HepG2 (cell line): ENCODE measurements around the gene OBI1. TPM values are rescaled to one million over a fixed set of nuclear protein-coding genes. Genes with fewer than 3 reads are reported as not detected.

Source experiments
- ATAC-seq: fragments of 200-7000 bp; cut with Tn5 transposase; 3 replicates; pipeline ENCODE4 v1.9.1; 2020; ENCODE audit warnings: mild to moderate bottlenecking, moderate library complexity
- BruUV-seq: library from RNA; stranded (reverse); fragments of 400-500 nt; replicated peaks from 2 replicates; lab custom pipeline; 2021; lab: Mats Ljungman, UMichigan
- CTCF ChIA-PET: fragments of 300-600 bp; formaldehyde crosslinking; extraction: SDS; loops from one replicate; lab custom pipeline; 2021; ENCODE audit warnings: low total read pairs, inconsistent platforms, low intra/inter-chr PET ratio; lab: Yijun Ruan, JAX
- POLR2A ChIA-PET: fragments of 350-600 bp; sonication (Branson Sonifier 250); formaldehyde crosslinking; loops from one replicate; lab custom pipeline; 2020; ENCODE audit warnings: antibody characterized with exemption, inconsistent platforms; lab: Yijun Ruan, JAX
- DNase-seq: peaks from one replicate; pipeline ENCODE4 v3.0.0-alpha.2; 2015; ENCODE audit warnings: low spot score
- FAIRE-seq: peaks from 3 replicates; lab custom pipeline; 2011; peaks lifted over from hg19 to GRCh38; lab: Jason Lieb, UNC
- H2AFZ ChIP-seq: one replicate; pipeline ENCODE4 v1.6.1; 2011; ENCODE audit warnings: low read length, inconsistent platforms
- H3K27ac ChIP-seq: fragments of 300-600 bp; 3 replicates; pipeline ENCODE4 v1.8.0; 2011; ENCODE audit warnings: mixed run types, mild to moderate bottlenecking, mixed read lengths, low read length, inconsistent platforms; ENCODE audit not compliant: insufficient read depth; ENCODE audit errors: extremely low read length
- H3K27me3 ChIP-seq, 2 experiments: fragments of 200-600 bp in 1 of 2; 2 replicates in 1 of 2; 3 replicates in 1 of 2; pipeline versions ENCODE4 v1.6.0 to v1.8.0; 2011; ENCODE audit warnings: low read length in 2 of 2, mild to moderate bottlenecking in 2 of 2, moderate library complexity in 2 of 2, inconsistent platforms in 1 of 2; ENCODE audit not compliant: insufficient read depth in 2 of 2, control insufficient read depth in 1 of 2
- H3K36me3 ChIP-seq, 2 experiments: fragments of 200-600 bp in 1 of 2; replicated peaks in 1 of 2; 2 replicates in 1 of 2; 3 replicates in 1 of 2; pipeline versions ENCODE4 v1.5.1 to v1.8.0; 2011; ENCODE audit warnings: low read length in 2 of 2, inconsistent platforms in 1 of 2; ENCODE audit not compliant: insufficient read depth in 2 of 2, control insufficient read depth in 1 of 2
- H3K4me1 ChIP-seq: 2 replicates; pipeline ENCODE4 v1.5.1; 2012; ENCODE audit warnings: low read length, inconsistent platforms; ENCODE audit not compliant: insufficient read depth
- H3K4me2 ChIP-seq: 2 replicates; pipeline ENCODE4 v1.6.0; 2011; ENCODE audit warnings: low read depth, low read length, inconsistent platforms
- H3K4me3 ChIP-seq, 3 experiments: fragments of 200-600 bp in 1 of 3; sonication (generic), shearing (Covaris generic) in 1 of 3; replicated peaks in 1 of 3; 2 replicates each; pipeline ENCODE4 v1.5.1; 2011 to 2016; ENCODE audit warnings: low read length in 3 of 3, inconsistent platforms in 2 of 3, low read depth in 2 of 3, mild to moderate bottlenecking in 2 of 3, control low read depth in 1 of 3, mixed read lengths in 1 of 3; ENCODE audit not compliant: insufficient read depth in 1 of 3
- H3K79me2 ChIP-seq: one replicate; pipeline ENCODE4 v1.6.1; 2011; ENCODE audit warnings: low read length, inconsistent platforms; ENCODE audit not compliant: insufficient read depth
- H3K9ac ChIP-seq: 2 replicates; pipeline ENCODE4 v1.6.0; 2011; ENCODE audit warnings: mild to moderate bottlenecking, low read depth, low read length, inconsistent platforms; ENCODE audit not compliant: insufficient read depth
- H3K9me3 ChIP-seq: 2 replicates; pipeline ENCODE4 v1.5.1; 2012; ENCODE audit warnings: mild to moderate bottlenecking, low read length
- H4K20me1 ChIP-seq: 2 replicates; pipeline ENCODE4 v1.6.0; 2011; ENCODE audit warnings: inconsistent platforms, mild to moderate bottlenecking, low read length, moderate library complexity; ENCODE audit not compliant: insufficient read depth
- CREM ChIP-seq, 2 experiments: sonication (generic) in 1 of 2; formaldehyde crosslinking in 1 of 2; IDR thresholded peaks; 2 replicates each; pipeline versions ENCODE4 v1.4.0 to v1.6.1; 2016 to 2020; ENCODE audit warnings: antibody characterized with exemption in 1 of 2, mild to moderate bottlenecking in 1 of 2, missing genetic modification reagents in 1 of 2
- FOXJ3 ChIP-seq: sonication (generic); formaldehyde crosslinking; IDR thresholded peaks from 2 replicates; pipeline ENCODE4 v1.4.0; 2020; ENCODE audit warnings: missing genetic modification reagents, mild to moderate bottlenecking, borderline replicate concordance
- NFE2 ChIP-seq: sonication (generic); formaldehyde crosslinking; IDR thresholded peaks from 2 replicates; pipeline ENCODE4 v1.4.0; 2020; ENCODE audit warnings: missing genetic modification reagents
- RORA ChIP-seq: sonication (generic); formaldehyde crosslinking; IDR thresholded peaks from 2 replicates; pipeline ENCODE4 v1.5.0; 2020; ENCODE audit warnings: mild to moderate bottlenecking, missing genetic modification reagents, moderate library complexity
- WGBS: methylation state at CpG from one replicate; pipeline ENCODE4 v1.1.6; 2017; ENCODE audit warnings: low lambda C conversion rate; 5-methylcytosine and 5-hydroxymethylcytosine counted together
- in situ Hi-C: cut with HindIII; loops from 2 replicates; pipeline ENCODE4 v1.10.0; 2017; ENCODE audit warnings: low pct_unique_long_range_greater_than_20kb; ENCODE audit not compliant: extremely low pct_ligation_motif_present
- intact Hi-C: fragments of 100-400 bp; cut with micrococcal nuclease; formaldehyde crosslinking; loops from one replicate; pipeline ENCODE4 v1.10.0; 2022; ENCODE audit not compliant: unreplicated experiment
- polyA plus RNA-seq, 8 experiments: library from polyadenylated mRNA; depleted of rRNA in 3 of 8; stranded (reverse) in 7 of 8; unstranded in 1 of 8; fragments of >200 nt; fragmentation: Illumina TruSeq in 4 of 8; extraction: Trizol in 4 of 8; gene quantifications; 2 replicates each; pipeline versions ENCODE4 v1.2.1 to v1.2.3, GENCODE V29; 2011 to 2016; ENCODE audit warnings: low read depth in 4 of 8, missing spikeins in 1 of 8, mixed read lengths in 1 of 8; ENCODE audit not compliant: insufficient read depth in 1 of 8
- total RNA-seq, 5 experiments: library from RNA; depleted of rRNA; stranded (reverse); fragments of >200 nt; fragmentation: Illumina TruSeq; extraction: Trizol; gene quantifications; 2 replicates each; pipeline ENCODE4 v1.2.3, GENCODE V29; 2016; ENCODE audit warnings: low read depth in 1 of 5
- TF ChIP-seq, protein P1 (sequence below): sonication (generic); formaldehyde crosslinking; IDR thresholded peaks from 2 replicates; pipeline ENCODE4 v1.5.1; 2020; ENCODE audit warnings: missing genetic modification reagents, mild to moderate bottlenecking, borderline replicate concordance
- TF ChIP-seq, protein P2 (sequence below): fragments of 450-650 bp; IDR thresholded peaks from 2 replicates; pipeline ENCODE4 v1.6.1; 2017
- TF ChIP-seq, protein P3 (sequence below), 2 experiments: sonication (generic) in 1 of 2; formaldehyde crosslinking in 1 of 2; IDR thresholded peaks; 2 replicates each; pipeline versions ENCODE4 v1.4.0 to v1.6.1; 2018 to 2020; ENCODE audit warnings: missing genetic modification reagents in 2 of 2, borderline replicate concordance in 1 of 2, low read depth in 1 of 2, mild to moderate bottlenecking in 1 of 2, missing biosample characterization in 1 of 2

The OBI1 gene
- total and polyA plus RNA-seq, 2 of the 13 experiments (the other 11 are each of a cell fraction or from before 2014, with no cell fraction given): 7.8 to 23.5 TPM

DNA sequence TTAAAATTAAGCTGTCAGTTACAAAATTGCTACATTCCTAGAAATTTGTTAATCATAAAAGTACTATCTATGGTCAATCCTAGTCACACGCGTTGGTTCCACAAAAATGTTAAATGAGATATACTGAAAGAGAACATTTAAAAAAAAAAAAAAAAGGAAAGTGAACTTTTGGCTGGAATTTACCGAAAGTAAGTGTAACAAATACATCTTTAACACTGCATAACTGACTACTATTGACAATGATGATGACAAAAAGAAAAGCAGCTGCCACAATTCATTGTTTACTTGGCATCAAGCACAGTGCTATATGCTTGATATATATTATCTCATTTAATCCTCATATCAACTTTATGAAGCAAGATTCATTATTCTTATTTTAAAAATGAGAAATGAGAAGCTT is 35.8 kb downstream of the OBI1 start:
- CTCF ChIA-PET: no interaction called here
- WGBS: 100% methylated on average over 3 of the region's 3 CpGs
- no peaks in the 10 kb centered on the region for H3K79me2 ChIP-seq

DNA sequence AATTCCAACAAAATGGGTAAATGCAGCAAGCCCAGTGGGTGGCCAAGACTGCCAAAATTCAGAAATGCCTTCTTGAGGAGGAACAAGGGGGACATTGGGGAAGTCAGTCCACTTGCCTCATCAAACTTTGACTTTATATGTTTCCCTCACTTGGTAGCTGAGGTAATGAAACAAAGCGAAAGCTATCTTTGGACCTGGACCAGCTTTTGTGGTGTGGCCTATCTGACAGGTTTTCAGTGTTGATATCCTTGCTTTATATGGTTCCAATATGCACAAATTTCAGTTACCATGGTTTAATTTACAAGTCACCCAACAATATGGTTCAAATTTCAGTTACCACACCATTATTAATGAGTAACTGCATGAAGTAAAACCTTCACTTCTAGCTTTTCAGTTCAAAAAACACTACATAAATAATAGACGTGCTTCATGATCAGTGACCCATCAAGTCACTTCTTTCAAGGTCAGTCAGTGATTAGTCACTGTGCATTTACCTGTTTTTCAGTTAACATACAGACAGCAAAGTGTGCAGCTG is 38.0 kb downstream of the OBI1 start:
- in situ Hi-C loops (no loop called here), intact Hi-C loops (no loop called here)
- Histone ChIP-seq H3K9ac (no peak overlapping the region), H3K9me3 (no peaks in the 10 kb centered on the region), H3K27me3 (no peaks in the 10 kb centered on the region), H3K36me3 (peaks cover 7 to 30% of the 10 kb centered on the region in 2 experiments), H3K4me2 (no peak overlapping the region), H4K20me1 (no peaks in the 10 kb centered on the region; the same call in 1 of the 2 replicates), H3K27ac (no peak overlapping the region), H2AFZ (no peak overlapping the region), H3K4me3 (no peak overlapping the region), H3K4me1 (no peaks in the 10 kb centered on the region; the same call in 1 of the 2 replicates), H3K79me2 (no peaks in the 10 kb centered on the region)
- FAIRE-seq (no peak), DNase-seq (no peak), ATAC-seq (no peak)
- CTCF ChIA-PET: no interaction called here
- no TSS peak for BruUV-seq
- WGBS: 86% methylated on average over 2 of the region's 2 CpGs
- POLR2A ChIA-PET: no interaction called here
- TF ChIP-seq, protein P1, sequence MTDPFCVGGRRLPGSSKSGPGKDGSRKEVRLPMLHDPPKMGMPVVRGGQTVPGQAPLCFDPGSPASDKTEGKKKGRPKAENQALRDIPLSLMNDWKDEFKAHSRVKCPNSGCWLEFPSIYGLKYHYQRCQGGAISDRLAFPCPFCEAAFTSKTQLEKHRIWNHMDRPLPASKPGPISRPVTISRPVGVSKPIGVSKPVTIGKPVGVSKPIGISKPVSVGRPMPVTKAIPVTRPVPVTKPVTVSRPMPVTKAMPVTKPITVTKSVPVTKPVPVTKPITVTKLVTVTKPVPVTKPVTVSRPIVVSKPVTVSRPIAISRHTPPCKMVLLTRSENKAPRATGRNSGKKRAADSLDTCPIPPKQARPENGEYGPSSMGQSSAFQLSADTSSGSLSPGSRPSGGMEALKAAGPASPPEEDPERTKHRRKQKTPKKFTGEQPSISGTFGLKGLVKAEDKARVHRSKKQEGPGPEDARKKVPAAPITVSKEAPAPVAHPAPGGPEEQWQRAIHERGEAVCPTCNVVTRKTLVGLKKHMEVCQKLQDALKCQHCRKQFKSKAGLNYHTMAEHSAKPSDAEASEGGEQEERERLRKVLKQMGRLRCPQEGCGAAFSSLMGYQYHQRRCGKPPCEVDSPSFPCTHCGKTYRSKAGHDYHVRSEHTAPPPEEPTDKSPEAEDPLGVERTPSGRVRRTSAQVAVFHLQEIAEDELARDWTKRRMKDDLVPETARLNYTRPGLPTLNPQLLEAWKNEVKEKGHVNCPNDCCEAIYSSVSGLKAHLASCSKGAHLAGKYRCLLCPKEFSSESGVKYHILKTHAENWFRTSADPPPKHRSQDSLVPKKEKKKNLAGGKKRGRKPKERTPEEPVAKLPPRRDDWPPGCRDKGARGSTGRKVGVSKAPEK (CRISPR knock-in tag): no peak
- TF ChIP-seq FOXJ3 (CRISPR knock-in tag) (no peak), RORA (CRISPR knock-in tag) (no peak)
- TF ChIP-seq, protein P2, sequence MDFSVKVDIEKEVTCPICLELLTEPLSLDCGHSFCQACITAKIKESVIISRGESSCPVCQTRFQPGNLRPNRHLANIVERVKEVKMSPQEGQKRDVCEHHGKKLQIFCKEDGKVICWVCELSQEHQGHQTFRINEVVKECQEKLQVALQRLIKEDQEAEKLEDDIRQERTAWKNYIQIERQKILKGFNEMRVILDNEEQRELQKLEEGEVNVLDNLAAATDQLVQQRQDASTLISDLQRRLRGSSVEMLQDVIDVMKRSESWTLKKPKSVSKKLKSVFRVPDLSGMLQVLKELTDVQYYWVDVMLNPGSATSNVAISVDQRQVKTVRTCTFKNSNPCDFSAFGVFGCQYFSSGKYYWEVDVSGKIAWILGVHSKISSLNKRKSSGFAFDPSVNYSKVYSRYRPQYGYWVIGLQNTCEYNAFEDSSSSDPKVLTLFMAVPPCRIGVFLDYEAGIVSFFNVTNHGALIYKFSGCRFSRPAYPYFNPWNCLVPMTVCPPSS: no peak

More for the DNA sequence above, 35.8 kb downstream of the OBI1 start:
- no peaks in the 10 kb centered on the region; the same call in 1 of the 2 replicates for H4K20me1 ChIP-seq
- no peak overlapping the region for H3K27ac ChIP-seq
- POLR2A ChIA-PET: no interaction called here
- ATAC-seq (no peak), FAIRE-seq (no peak), DNase-seq (no peak)
- no TSS peak for BruUV-seq
- no peak overlapping the region for H2AFZ ChIP-seq
- H3K4me2 ChIP-seq: no peak overlapping the region
- H3K9me3 ChIP-seq: no peaks in the 10 kb centered on the region
- H3K4me1 ChIP-seq: no peaks in the 10 kb centered on the region; the same call in 1 of the 2 replicates
- H3K4me3 ChIP-seq: no peak overlapping the region
- intact Hi-C loops: no loop called here
- no peaks in the 10 kb centered on the region for H3K27me3 ChIP-seq
- H3K36me3 ChIP-seq: peaks cover 3 to 25% of the 10 kb centered on the region in 2 experiments; a peak in 4 of 5 replicates
- TF ChIP-seq, protein P3, sequence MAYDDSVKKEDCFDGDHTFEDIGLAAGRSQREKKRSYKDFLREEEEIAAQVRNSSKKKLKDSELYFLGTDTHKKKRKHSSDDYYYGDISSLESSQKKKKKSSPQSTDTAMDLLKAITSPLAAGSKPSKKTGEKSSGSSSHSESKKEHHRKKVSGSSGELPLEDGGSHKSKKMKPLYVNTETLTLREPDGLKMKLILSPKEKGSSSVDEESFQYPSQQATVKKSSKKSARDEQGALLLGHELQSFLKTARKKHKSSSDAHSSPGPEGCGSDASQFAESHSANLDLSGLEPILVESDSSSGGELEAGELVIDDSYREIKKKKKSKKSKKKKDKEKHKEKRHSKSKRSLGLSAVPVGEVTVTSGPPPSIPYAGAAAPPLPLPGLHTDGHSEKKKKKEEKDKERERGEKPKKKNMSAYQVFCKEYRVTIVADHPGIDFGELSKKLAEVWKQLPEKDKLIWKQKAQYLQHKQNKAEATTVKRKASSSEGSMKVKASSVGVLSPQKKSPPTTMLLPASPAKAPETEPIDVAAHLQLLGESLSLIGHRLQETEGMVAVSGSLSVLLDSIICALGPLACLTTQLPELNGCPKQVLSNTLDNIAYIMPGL (CRISPR knock-in tag; IDR thresholded peaks at IDR 0.05; ENCODE audit: borderline replicate concordance in 1 of 2, low read depth in 1 of 2): no peak
- TF ChIP-seq NFE2 (CRISPR knock-in tag) (no peak), CREM (IDR thresholded peaks at IDR 0.05) (no peak), CREM (CRISPR knock-in tag; IDR thresholded peaks at IDR 0.05) (no peak)
- in situ Hi-C loops: no loop called here
- H3K9ac ChIP-seq: no peak overlapping the region
